ENCODE results near the gene ORMDL3. TPM values are rescaled to one million over a fixed set of nuclear protein-coding genes. Genes with fewer than 3 reads are reported as not detected.
A peak's percentile ranks its signal among the peaks of the same experiment; 100 is the strongest.

ORMDL3 gene
- total and polyA plus RNA-seq, 10 of the 15 experiments (the other 5 are each of a cell fraction or from before 2014, with no cell fraction given): 8.8 to 98.1 (median 49.9) TPM

DNA sequence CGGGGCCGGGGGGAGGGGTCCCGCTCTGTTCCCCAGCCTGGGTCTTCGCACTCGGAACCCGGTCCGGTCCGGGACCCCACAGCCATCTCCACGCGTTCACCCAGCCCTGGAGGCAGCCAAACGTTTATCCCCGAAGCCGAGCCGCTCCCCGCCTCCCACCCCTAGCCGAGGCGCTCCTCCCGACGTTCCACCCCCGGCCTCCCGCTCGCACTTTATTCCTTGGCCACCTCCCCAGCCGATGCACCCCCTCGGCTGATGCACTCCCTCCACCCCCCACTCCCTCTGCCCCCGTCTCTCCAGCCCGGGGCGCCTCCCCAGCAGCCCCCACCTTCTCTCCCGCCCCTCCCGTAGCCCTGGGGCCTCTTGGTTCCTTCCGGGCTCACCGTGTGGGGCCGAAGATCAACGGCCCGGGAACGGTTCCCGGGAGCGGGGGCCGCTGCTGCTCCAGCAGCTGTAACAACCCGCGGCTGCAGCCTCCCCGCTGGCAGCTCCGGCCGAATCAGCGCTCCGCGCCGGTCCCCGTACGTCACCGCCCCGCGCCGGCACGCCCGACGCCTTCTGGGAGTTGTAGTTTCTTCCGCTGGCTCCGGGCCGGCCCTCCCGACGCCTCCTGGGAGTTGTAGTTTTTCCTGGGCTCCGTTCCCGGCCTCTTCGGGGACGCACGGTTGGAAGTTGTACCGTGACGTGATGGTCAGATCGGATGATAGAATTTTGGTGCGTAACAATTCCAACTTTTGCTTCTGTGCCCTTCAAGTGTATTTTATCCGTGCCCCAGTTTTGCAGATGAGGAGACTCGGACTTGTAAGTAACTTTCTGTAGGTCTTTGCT, at the start of gene ORMDL3, which contains the start of gene LRRC3C (continued):
- TF ChIP-seq TBL1XR1 (IDR thresholded peaks at IDR 0.05; ENCODE audit: low read depth, low read length) (0 out of 2 replicates have a peak, but pooled peaks have one; percentile 58), NFXL1 (IDR thresholded peaks at IDR 0.05; ENCODE audit: borderline replicate concordance) (no peak), KDM1A (IDR thresholded peaks at IDR 0.05; ENCODE audit: borderline replicate concordance) (no peak), FOXK2 (IDR thresholded peaks at IDR 0.05) (no peak), RFX5 (IDR thresholded peaks at IDR 0.05; ENCODE audit: low read depth, low read length) (no peak), CBFB (IDR thresholded peaks at IDR 0.05; ENCODE audit: low read depth) (no peak), ETV6 (conservative IDR thresholded peaks at IDR 0.05 in 1 of 2, IDR thresholded peaks at IDR 0.05 in 1 of 2; ENCODE audit: borderline replicate concordance in 1 of 2, low read depth in 1 of 2) (no peak), NR2F1 (conservative IDR thresholded peaks at IDR 0.05) (no peak), NR2C1 (IDR thresholded peaks at IDR 0.05) (peak; percentile 84), HSF1 (IDR thresholded peaks at IDR 0.05; ENCODE audit: low read depth, low read length) (no peak), ZNF622 (IDR thresholded peaks at IDR 0.05) (no peak), EGR1 (IDR thresholded peaks at IDR 0.05; ENCODE audit: borderline replicate concordance in 1 of 2, low read depth in 2 of 2, low read length in 2 of 2) (peak in 1 of 2 experiments; percentile 17; a peak in 1 of 3 replicates), RAD21 (IDR thresholded peaks at IDR 0.05; ENCODE audit: insufficient read depth, low read depth, low read length) (no peak), JUND (IDR thresholded peaks at IDR 0.05; ENCODE audit: low read depth, low read length) (no peak), PAX8 (IDR thresholded peaks at IDR 0.05) (no peak)
- TF ChIP-seq, protein P1, sequence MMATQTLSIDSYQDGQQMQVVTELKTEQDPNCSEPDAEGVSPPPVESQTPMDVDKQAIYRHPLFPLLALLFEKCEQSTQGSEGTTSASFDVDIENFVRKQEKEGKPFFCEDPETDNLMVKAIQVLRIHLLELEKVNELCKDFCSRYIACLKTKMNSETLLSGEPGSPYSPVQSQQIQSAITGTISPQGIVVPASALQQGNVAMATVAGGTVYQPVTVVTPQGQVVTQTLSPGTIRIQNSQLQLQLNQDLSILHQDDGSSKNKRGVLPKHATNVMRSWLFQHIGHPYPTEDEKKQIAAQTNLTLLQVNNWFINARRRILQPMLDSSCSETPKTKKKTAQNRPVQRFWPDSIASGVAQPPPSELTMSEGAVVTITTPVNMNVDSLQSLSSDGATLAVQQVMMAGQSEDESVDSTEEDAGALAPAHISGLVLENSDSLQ (IDR thresholded peaks at IDR 0.05): no peak
- TF ChIP-seq, protein P2, sequence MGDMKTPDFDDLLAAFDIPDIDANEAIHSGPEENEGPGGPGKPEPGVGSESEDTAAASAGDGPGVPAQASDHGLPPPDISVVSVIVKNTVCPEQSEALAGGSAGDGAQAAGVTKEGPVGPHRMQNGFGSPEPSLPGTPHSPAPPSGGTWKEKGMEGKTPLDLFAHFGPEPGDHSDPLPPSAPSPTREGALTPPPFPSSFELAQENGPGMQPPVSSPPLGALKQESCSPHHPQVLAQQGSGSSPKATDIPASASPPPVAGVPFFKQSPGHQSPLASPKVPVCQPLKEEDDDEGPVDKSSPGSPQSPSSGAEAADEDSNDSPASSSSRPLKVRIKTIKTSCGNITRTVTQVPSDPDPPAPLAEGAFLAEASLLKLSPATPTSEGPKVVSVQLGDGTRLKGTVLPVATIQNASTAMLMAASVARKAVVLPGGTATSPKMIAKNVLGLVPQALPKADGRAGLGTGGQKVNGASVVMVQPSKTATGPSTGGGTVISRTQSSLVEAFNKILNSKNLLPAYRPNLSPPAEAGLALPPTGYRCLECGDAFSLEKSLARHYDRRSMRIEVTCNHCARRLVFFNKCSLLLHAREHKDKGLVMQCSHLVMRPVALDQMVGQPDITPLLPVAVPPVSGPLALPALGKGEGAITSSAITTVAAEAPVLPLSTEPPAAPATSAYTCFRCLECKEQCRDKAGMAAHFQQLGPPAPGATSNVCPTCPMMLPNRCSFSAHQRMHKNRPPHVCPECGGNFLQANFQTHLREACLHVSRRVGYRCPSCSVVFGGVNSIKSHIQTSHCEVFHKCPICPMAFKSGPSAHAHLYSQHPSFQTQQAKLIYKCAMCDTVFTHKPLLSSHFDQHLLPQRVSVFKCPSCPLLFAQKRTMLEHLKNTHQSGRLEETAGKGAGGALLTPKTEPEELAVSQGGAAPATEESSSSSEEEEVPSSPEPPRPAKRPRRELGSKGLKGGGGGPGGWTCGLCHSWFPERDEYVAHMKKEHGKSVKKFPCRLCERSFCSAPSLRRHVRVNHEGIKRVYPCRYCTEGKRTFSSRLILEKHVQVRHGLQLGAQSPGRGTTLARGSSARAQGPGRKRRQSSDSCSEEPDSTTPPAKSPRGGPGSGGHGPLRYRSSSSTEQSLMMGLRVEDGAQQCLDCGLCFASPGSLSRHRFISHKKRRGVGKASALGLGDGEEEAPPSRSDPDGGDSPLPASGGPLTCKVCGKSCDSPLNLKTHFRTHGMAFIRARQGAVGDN (IDR thresholded peaks at IDR 0.05): 0 out of 2 replicates have a peak, but pooled peaks have one; percentile 18
- TF ChIP-seq, protein P3, sequence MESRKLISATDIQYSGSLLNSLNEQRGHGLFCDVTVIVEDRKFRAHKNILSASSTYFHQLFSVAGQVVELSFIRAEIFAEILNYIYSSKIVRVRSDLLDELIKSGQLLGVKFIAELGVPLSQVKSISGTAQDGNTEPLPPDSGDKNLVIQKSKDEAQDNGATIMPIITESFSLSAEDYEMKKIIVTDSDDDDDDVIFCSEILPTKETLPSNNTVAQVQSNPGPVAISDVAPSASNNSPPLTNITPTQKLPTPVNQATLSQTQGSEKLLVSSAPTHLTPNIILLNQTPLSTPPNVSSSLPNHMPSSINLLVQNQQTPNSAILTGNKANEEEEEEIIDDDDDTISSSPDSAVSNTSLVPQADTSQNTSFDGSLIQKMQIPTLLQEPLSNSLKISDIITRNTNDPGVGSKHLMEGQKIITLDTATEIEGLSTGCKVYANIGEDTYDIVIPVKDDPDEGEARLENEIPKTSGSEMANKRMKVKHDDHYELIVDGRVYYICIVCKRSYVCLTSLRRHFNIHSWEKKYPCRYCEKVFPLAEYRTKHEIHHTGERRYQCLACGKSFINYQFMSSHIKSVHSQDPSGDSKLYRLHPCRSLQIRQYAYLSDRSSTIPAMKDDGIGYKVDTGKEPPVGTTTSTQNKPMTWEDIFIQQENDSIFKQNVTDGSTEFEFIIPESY (IDR thresholded peaks at IDR 0.05): no peak
- TF ChIP-seq, protein P4, sequence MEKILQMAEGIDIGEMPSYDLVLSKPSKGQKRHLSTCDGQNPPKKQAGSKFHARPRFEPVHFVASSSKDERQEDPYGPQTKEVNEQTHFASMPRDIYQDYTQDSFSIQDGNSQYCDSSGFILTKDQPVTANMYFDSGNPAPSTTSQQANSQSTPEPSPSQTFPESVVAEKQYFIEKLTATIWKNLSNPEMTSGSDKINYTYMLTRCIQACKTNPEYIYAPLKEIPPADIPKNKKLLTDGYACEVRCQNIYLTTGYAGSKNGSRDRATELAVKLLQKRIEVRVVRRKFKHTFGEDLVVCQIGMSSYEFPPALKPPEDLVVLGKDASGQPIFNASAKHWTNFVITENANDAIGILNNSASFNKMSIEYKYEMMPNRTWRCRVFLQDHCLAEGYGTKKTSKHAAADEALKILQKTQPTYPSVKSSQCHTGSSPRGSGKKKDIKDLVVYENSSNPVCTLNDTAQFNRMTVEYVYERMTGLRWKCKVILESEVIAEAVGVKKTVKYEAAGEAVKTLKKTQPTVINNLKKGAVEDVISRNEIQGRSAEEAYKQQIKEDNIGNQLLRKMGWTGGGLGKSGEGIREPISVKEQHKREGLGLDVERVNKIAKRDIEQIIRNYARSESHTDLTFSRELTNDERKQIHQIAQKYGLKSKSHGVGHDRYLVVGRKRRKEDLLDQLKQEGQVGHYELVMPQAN (conservative IDR thresholded peaks at IDR 0.05): 0 out of 2 replicates have a peak, but pooled peaks have one; percentile 61

Measured in GM12878 (cell line).